Measurements from ENCODE around the gene UCN2.

- no peak for TF ChIP-seq CTCF (conservative IDR thresholded peaks at IDR 0.05)
- no peak for TF ChIP-seq ZFX (IDR thresholded peaks at IDR 0.05)
These were observed 13.1 kb upstream of the UCN2 start for GRCh38 chr3:48576647-48577046.
